GM10847 (cell line): Measurements from ENCODE around the gene ADGRF3.

Experiments used
- POLR2A ChIP-seq: IDR thresholded peaks from 2 replicates; pipeline ENCODE4 v1.6.1; 2011; ENCODE audit not compliant: insufficient read length; ENCODE audit errors: extremely low read depth

ADGRF3 gene

GRCh38 chr2:26327291-26328272 is 19.0 kb downstream of the ADGRF3 start:
- TF ChIP-seq POLR2A = no peak

GRCh38 chr2:26326514-26326913 is 20.1 kb downstream of the ADGRF3 start:
- TF ChIP-seq POLR2A = no peak

- TF ChIP-seq POLR2A = no peak
Observed at GRCh38 chr2:26325851-26326250, 20.7 kb downstream of the ADGRF3 start.

GRCh38 chr2:26324903-26325302 is 21.7 kb downstream of the ADGRF3 start:
- TF ChIP-seq POLR2A = no peak

- no peak for TF ChIP-seq POLR2A
Observed at GRCh38 chr2:26318950-26319349, 27.6 kb downstream of the ADGRF3 start.

GRCh38 chr2:26317377-26318105 is 29.0 kb downstream of the ADGRF3 start:
- TF ChIP-seq POLR2A = no peak

GRCh38 chr2:26316845-26317244 is 29.7 kb downstream of the ADGRF3 start:
- TF ChIP-seq POLR2A = no peak

- TF ChIP-seq POLR2A = no peak
Observed at GRCh38 chr2:26316041-26316440, 30.5 kb downstream of the ADGRF3 start.

GRCh38 chr2:26314243-26314642 is 32.3 kb downstream of the ADGRF3 start:
- TF ChIP-seq POLR2A = no peak

- TF ChIP-seq POLR2A = no peak
Observed at GRCh38 chr2:26313446-26313845, 33.1 kb downstream of the ADGRF3 start.

- TF ChIP-seq POLR2A = no peak
Observed at GRCh38 chr2:26312471-26312870, 34.1 kb downstream of the ADGRF3 start.

- no peak for TF ChIP-seq POLR2A
Observed at GRCh38 chr2:26309921-26310320, 36.7 kb downstream of the ADGRF3 start.

- TF ChIP-seq POLR2A = no peak
Observed at GRCh38 chr2:26305540-26305939, 41.0 kb downstream of the ADGRF3 start.

- no peak for TF ChIP-seq POLR2A
Observed at GRCh38 chr2:26302846-26303245, 43.7 kb downstream of the ADGRF3 start.

GRCh38 chr2:26300234-26300925 is 46.2 kb downstream of the ADGRF3 start:
- TF ChIP-seq POLR2A = no peak
